Stomach (tissue), 9 donors: ENCODE data around the gene METTL17. TPM values are rescaled to one million over a fixed set of nuclear protein-coding genes. Genes with fewer than 3 reads are reported as not detected.
"Not testable (repeated sequence)": the region's sequence is repeated elsewhere in the genome, so short reads cannot be mapped to it uniquely, and the experiment has no call there.

ENCODE experiments used
- DNase-seq, 2 donors: peaks; one replicate each; pipeline versions ENCODE4 v3.0.0 to v3.0.0-alpha.2; 2013 to 2019
- H3K27ac ChIP-seq, 5 donors: fragments of 200-600 bp in 4 of 5; sonication (generic) in 4 of 5; one replicate each; pipeline ENCODE4 v1.5.1; 2013 to 2019; ENCODE audit warnings: mild to moderate bottlenecking in 1 of 5, moderate library complexity in 1 of 5
- H3K27me3 ChIP-seq, 3 donors: fragments of 200-600 bp; sonication (generic); one replicate each; pipeline ENCODE4 v1.5.1; 2017 to 2019; ENCODE audit warnings: mixed run types in 1 of 3
- H3K36me3 ChIP-seq, 4 donors: fragments of 200-600 bp; sonication (generic); 1 replicate in 3 of 4; 2 replicates in 1 of 4; pipeline ENCODE4 v1.5.1; 2016 to 2019
- H3K4me1 ChIP-seq, 4 donors: fragments of 200-600 bp; sonication (generic); one replicate each; pipeline ENCODE4 v1.5.1; 2016 to 2019
- H3K4me3 ChIP-seq, 4 donors: fragments of 200-600 bp; sonication (generic) in 3 of 4; one replicate each; pipeline ENCODE4 v1.5.1; 2016 to 2019; ENCODE audit warnings: mild to moderate bottlenecking in 1 of 4
- H3K9me3 ChIP-seq, 4 donors: fragments of 200-600 bp; sonication (generic); one replicate each; pipeline ENCODE4 v1.5.1; 2016 to 2019
- CTCF ChIP-seq, 7 experiments: fragments of 450-650 bp in 4 of 7; fragments of 200-600 bp in 3 of 7; sonication (generic) in 3 of 7; IDR thresholded peaks; one replicate each; pipeline ENCODE4 v1.5.1; 2016 to 2019; ENCODE audit warnings: antibody characterized with exemption in 7 of 7, control low read depth in 2 of 7, mild to moderate bottlenecking in 1 of 7
- EP300 ChIP-seq: sonication (generic); formaldehyde crosslinking; IDR thresholded peaks from one replicate; pipeline ENCODE4 v1.6.1; 2017; ENCODE audit warnings: antibody characterized with exemption
- POLR2A ChIP-seq, 4 donors: fragments of 450-650 bp; IDR thresholded peaks; one replicate each; pipeline ENCODE4 v1.6.1; 2016; ENCODE audit warnings: antibody characterized with exemption in 4 of 4, control low read depth in 2 of 4, mild to moderate bottlenecking in 1 of 4, moderate library complexity in 1 of 4
- POLR2AphosphoS5 ChIP-seq, 3 donors: sonication (generic); formaldehyde crosslinking; IDR thresholded peaks; one replicate each; pipeline ENCODE4 v1.6.1; 2016; ENCODE audit warnings: antibody characterized with exemption in 3 of 3
- WGBS, 5 donors: extraction: QIAGEN DNeasy Blood & Tissue Kit in 3 of 5; methylation state at CpG; one replicate each; pipeline versions ENCODE4 v1.1.5 to v1.1.7; 2013 to 2018; 5-methylcytosine and 5-hydroxymethylcytosine counted together
- intact Hi-C: fragments of 100-400 bp; cut with DNase I; formaldehyde crosslinking; loops from one replicate; pipeline ENCODE4 v1.15.1; 2023; ENCODE audit warnings: low total_unique reads
- polyA plus RNA-seq, 3 donors: library from polyadenylated mRNA; stranded (reverse); fragments of 200-250 nt; gene quantifications; one replicate each; pipeline ENCODE4 v1.2.3, GENCODE V29; 2013
- total RNA-seq, 5 donors: library from RNA; depleted of rRNA; stranded (reverse); fragments of >200 nt; gene quantifications; one replicate each; pipeline versions ENCODE4 v1.1.0 to v1.2.3, GENCODE V29; 2014 to 2016
- donor health status: healthy with polysubstance abuse.
- donor health status: Bipolar disorder and iron deficiency.
- donor health status: healthy.

METTL17 gene
- total and polyA plus RNA-seq, 8 donors = 31.8 to 304 (median 88.7) TPM

- WGBS, 5 donors = 69 to 75% (median 75%) methylated on average over 4 to 7 of the region's 7 CpGs
- H3K27me3 ChIP-seq = no peaks in the 10 kb centered on the region
- intact Hi-C loops = no loop called here
- DNase-seq = no peak
- H3K36me3 ChIP-seq = peaks cover 7 to 17% (median 14%) of the 10 kb centered on the region in 4 donors
- TF ChIP-seq POLR2A (IDR thresholded peaks at IDR 0.05) (no peak), CTCF (IDR thresholded peaks at IDR 0.05) (no peak), EP300 (no peak), POLR2AphosphoS5 (IDR thresholded peaks at IDR 0.05) (no peak)
- peaks cover 0 to 7% (median 0%) of the 10 kb centered on the region in 4 donors for H3K4me1 ChIP-seq
- H3K27ac ChIP-seq = no peak overlapping the region
- H3K4me3 ChIP-seq = no peak overlapping the region
- H3K9me3 ChIP-seq = no peaks in the 10 kb centered on the region
Observed at GRCh38 chr14:21001218-21001617, 11.4 kb downstream of the METTL17 start.

GRCh38 chr14:21003788-21004346, 14.1 kb downstream of the METTL17 start:
- intact Hi-C loops = no loop called here
- Histone ChIP-seq H3K27ac (no peak overlapping the region), H3K4me1 (peaks cover 0 to 4% (median 0%) of the 10 kb centered on the region in 4 donors), H3K36me3 (no peaks in the 10 kb centered on the region), H3K27me3 (no peaks in the 10 kb centered on the region), H3K9me3 (no peaks in the 10 kb centered on the region), H3K4me3 (no peak overlapping the region)
- WGBS, 5 donors = 81 to 92% (median 86%) methylated on average over 14 of the region's 14 CpGs
- TF ChIP-seq EP300 (no peak), CTCF (IDR thresholded peaks at IDR 0.05) (no peak), POLR2AphosphoS5 (IDR thresholded peaks at IDR 0.05) (no peak), POLR2A (IDR thresholded peaks at IDR 0.05) (no peak)
- no peak for DNase-seq

GRCh38 chr14:21009721-21010120, 19.9 kb downstream of the METTL17 start:
- H3K27me3 ChIP-seq, H3K4me1 ChIP-seq, H3K36me3 ChIP-seq, H3K9me3 ChIP-seq, H3K27ac ChIP-seq, DNase-seq, H3K4me3 ChIP-seq: not testable (repeated sequence)
- WGBS, 5 donors = 58 to 73% (median 66%) methylated on average over 3 of the region's 3 CpGs
- intact Hi-C loops = loop anchor here (10.0 kb wide), 1 partner anchor 75 kb away; no protein-coding TSS in a partner anchor

- Histone ChIP-seq H3K4me1 (peaks cover 0 to 11% (median 3%) of the 10 kb centered on the region in 4 donors), H3K9me3 (no peaks in the 10 kb centered on the region), H3K27ac (no peak overlapping the region), H3K27me3 (no peaks in the 10 kb centered on the region), H3K36me3 (no peaks in the 10 kb centered on the region), H3K4me3 (no peak overlapping the region)
- WGBS, 5 donors = 43 to 74% (median 70%) methylated on average over 1 of the region's 1 CpG
- no peak for DNase-seq
- intact Hi-C loops = loop anchor here (10.0 kb wide), 1 partner anchor 74 kb away; no protein-coding TSS in a partner anchor
- no peak for TF ChIP-seq CTCF (IDR thresholded peaks at IDR 0.05)
- no peak for TF ChIP-seq POLR2AphosphoS5 (IDR thresholded peaks at IDR 0.05)
- no peak for TF ChIP-seq POLR2A (IDR thresholded peaks at IDR 0.05)
- no peak for TF ChIP-seq EP300
Observed at GRCh38 chr14:21011136-21011535, 21.4 kb downstream of the METTL17 start.

- peak; percentile 86 to 95 for DNase-seq
- H3K4me1 ChIP-seq = peaks cover 0 to 11% (median 3%) of the 10 kb centered on the region in 4 donors
- no peak overlapping the region for H3K27ac ChIP-seq
- H3K9me3 ChIP-seq = no peaks in the 10 kb centered on the region
- H3K36me3 ChIP-seq = peaks cover 16 to 33% (median 32%) of the 10 kb centered on the region in 4 donors
- no peaks in the 10 kb centered on the region for H3K27me3 ChIP-seq
- 0 to 2% (median 0%) methylated on average over 4 of the region's 4 CpGs for WGBS, 5 donors
- no peak overlapping the region for H3K4me3 ChIP-seq
- TF ChIP-seq POLR2A (IDR thresholded peaks at IDR 0.05) = no peak
- peak in 6 of 7 experiments; percentile 46 to 94 (median 86) for TF ChIP-seq CTCF (IDR thresholded peaks at IDR 0.05)
- TF ChIP-seq POLR2AphosphoS5 (IDR thresholded peaks at IDR 0.05) = peak; percentile 14 to 73 (median 15)
- intact Hi-C loops = loop anchor here (10.0 kb wide), 1 partner anchor 70 kb away; no protein-coding TSS in a partner anchor
Observed at GRCh38 chr14:21014761-21015190, 25.0 kb downstream of the METTL17 start.
